ENCODE data around the gene EMILIN3.

DNA sequence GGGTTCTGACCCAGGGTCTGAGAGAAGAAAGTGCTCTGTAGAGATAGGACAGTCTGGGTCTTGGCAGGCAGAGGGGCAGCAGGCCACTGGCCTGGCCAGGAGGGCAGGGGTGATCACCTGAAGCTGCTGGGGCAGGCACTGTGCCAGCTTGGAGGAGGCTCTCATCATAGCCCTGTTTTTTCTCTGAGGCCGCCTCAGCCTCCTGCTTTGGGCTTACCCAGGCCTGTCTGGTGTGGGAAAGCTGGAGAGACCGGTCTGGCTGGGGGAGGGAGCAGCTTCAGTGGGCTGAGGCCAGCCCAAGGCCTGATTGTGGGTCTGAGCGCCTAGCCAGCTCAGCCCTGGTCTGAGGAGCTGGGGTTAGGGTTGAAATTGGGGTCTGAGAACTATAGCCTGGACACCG, 22.1 kb downstream of the EMILIN3 start:
- TF ChIP-seq POLR2AphosphoS5 (IDR thresholded peaks at IDR 0.05; ENCODE audit: low read depth): no peak
- TF ChIP-seq, protein P1, sequence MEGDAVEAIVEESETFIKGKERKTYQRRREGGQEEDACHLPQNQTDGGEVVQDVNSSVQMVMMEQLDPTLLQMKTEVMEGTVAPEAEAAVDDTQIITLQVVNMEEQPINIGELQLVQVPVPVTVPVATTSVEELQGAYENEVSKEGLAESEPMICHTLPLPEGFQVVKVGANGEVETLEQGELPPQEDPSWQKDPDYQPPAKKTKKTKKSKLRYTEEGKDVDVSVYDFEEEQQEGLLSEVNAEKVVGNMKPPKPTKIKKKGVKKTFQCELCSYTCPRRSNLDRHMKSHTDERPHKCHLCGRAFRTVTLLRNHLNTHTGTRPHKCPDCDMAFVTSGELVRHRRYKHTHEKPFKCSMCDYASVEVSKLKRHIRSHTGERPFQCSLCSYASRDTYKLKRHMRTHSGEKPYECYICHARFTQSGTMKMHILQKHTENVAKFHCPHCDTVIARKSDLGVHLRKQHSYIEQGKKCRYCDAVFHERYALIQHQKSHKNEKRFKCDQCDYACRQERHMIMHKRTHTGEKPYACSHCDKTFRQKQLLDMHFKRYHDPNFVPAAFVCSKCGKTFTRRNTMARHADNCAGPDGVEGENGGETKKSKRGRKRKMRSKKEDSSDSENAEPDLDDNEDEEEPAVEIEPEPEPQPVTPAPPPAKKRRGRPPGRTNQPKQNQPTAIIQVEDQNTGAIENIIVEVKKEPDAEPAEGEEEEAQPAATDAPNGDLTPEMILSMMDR (IDR thresholded peaks at IDR 0.05; ENCODE audit: insufficient read depth, low read length): no peak
